CD4-positive, alpha-beta T cell treated with Interleukin-15 for 1 hour (primary cell): ENCODE data around the gene GREB1.
"Not testable (repeated sequence)": the region's sequence is repeated elsewhere in the genome, so short reads cannot be mapped to it uniquely, and the experiment has no call there.

Source experiments
- DNase-seq: peaks from one replicate; pipeline ENCODE4 v3.0.0-alpha.2; 2020

Gene GREB1

DNA sequence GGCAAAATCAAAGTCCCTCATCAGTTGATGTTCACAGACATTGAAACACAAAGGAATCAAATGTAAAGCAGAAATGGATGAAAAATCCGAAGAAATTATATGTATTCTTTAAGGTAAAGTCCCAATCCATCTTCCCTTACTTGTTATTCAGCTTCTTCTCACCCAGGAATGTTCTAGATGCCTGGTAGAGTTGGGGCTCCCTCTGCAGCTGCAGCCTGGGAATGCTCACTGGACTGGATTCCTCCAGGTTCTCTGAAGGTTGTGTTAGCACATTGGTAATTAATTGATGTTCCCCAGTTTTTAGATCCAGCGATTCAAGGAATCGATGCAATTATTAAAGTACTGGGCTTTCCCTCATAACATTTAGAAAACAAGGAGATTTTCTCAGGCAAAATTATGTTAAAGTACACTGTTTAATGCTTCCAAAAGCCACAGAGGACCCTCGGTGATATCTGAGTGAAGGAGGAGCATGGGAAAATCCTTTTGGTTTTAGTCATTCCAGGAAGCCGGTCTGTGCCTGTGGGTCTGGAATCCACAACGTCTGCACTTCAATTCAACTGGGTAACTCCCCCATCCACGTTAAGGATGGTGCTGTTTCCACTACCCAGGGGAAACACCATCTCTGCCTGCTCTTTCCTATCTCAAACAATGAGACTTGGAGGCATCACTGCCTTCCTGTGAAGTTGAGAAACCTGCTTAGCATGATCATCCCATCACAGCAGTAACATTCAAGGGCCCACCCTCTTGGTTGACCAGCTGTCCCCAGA, 114.2 kb downstream of the GREB1 start:
- no peak for DNase-seq

DNA sequence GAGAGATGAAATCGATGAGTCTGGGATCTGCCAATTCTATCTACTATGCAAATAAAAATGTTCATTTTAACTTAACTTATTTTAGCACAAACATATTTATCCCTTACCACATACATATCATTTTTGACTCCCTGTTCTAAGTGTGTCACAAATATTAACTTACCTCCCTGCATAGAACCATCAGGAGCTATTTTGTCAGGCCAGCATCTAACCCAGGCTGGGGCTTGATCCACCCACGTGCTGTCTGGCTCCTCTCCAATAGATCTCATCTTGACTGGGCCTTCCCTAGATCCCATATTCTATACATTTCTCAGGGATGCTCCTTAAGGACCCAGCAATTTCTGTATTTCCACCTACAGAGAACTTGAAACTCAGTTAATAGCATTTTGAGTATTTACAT, 115.2 kb downstream of the GREB1 start:
- DNase-seq = no peak

DNA sequence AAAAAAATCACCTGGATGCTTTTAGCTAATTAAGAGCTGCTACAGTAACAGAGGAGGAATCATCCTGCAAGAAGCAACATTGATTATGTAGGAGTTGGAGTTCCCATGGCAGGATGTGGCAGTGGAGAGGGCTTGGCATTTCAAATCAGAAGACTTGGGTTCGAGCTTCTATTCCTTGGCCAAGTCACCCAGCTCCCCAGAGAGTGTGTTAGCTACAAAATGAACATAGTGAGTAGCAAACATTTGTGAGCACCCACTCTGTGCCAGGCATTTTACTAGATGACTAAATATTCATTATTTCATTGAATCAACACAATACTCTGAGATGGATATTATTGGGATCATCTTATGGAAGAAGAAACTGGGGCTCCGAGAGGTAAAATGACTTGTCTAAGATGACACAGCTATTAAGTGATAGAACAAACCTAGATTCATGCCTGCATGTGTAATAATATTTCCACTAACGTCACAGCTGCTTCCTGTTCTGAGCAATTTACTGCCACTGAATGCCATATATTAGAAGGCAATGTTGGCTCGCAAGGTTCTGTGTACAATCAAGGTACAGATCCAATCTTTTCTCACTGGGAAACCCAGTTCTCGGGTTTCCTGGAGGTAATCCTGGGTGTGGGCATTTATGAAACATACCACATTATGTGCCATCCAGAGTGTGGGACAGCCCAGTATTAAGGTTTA, 118.2 kb downstream of the GREB1 start:
- DNase-seq = no peak

DNA sequence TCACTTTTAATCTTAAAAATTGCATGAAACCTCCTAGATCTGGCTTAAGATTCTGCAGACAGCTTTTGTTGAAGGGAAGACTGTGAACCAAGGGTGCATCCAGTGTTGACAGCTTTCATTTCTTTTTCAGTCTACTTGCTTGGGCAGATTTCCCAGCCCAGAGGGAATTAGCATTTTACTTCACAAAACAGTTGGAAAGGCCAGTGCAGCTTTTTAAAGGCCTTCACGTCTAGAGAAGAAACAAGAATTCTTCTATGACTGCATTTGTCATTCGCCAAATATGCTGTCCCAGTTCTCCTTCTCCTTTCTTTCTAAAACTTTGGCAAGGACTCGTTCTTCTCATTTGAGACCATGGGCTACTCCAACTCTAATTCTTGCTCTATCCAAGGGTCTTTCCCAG, 118.7 kb downstream of the GREB1 start:
- no peak for DNase-seq

DNA sequence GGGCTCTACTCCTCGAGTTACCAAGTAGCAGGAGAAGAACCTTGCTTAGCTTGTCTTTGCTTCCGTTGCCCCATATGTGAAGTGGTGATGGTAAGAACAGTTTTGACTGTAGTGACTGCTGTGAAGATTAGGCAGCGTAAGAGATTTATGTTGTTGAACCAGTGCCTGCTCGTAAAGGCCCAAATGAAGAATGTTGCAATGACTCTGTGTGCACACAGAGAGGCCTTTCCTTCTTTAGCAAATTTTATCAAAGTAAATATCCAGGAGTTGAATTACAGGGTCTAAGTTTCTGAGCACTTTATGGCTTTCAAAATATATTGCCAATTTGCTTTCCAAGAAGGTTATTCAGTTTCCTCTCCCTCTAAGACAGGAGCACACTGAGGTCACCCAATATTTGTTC, 121.7 kb downstream of the GREB1 start:
- no peak for DNase-seq

DNA sequence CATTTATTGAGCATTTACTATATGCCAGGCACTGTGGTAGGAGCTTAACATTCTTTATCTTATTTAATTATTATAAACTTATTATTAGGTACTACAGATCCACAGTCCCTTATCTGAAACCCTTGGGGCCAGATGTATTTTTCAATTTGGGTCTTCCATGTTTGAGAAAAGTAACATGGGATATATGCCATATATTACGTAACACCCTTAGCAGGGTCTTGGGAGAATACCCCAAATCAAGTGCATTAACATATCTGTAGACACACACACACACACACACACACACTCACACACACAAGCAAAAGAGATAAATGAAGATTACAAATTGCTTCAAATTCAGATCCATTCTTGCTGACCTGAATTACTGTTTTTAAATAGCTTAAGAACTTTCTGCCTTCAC, 122.4 kb downstream of the GREB1 start:
- DNase-seq = no peak

DNA sequence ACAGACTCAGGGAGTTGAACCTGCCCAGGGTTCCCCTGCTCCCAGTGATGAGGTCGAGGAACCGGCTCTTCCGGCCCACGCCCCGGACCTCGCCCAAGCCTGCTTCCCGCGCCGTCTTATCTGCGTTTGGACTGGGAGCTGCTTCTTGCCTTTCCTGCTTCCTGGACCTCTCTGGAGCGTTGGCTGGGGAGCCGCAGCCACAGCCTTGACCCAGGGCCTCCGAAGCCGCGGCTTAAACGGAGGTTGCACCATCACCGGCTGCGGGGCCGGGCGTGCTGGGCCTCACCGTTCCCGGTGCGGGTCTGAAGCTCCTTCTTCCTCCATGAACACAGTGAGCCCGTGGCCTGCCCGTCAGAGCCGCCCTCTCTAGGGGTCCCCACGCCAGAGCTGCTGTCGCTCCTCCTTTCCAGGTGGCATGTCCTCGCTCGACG, 122.8 kb downstream of the GREB1 start:
- no peak for DNase-seq

DNA sequence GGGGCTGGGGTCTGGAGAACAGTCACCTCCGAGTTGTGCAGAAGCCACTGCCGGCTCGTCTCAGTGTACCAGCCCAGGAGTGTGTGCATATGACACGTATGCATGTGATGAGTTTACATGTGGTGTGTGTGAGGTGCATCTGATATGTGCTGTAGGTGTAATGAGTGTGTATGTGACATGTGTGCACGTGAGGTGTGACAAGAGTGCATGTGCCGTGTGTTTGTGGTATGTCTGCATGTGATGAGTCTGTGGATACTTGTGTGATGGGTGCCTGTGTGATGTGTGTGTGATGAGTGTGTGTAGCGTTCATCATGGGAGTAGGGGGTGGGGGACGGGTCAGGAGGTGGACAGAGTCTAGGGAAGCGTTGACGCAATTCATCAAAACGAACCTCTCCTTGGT, 123.3 kb downstream of the GREB1 start:
- DNase-seq = no peak

DNA sequence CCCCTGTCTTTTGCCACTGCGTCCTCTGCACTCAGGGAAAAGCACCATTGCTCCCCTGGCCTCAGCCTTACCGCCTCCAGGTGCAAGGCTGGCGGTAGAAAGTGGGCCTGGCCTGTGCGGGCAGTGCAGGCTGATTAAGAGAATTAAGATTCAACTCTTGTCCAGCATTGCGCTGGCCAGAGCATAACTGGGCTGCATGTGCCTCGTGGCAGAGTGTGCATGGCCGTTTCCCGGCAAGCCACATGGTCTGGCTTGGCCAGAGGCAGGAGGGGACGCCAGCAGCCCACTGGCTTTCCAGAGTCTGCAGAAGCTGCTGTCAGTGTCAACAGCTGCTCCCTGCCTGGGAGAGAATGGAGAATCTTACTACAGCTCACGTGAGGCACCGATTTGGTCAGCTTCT, 123.8 kb downstream of the GREB1 start:
- DNase-seq = no peak

DNA sequence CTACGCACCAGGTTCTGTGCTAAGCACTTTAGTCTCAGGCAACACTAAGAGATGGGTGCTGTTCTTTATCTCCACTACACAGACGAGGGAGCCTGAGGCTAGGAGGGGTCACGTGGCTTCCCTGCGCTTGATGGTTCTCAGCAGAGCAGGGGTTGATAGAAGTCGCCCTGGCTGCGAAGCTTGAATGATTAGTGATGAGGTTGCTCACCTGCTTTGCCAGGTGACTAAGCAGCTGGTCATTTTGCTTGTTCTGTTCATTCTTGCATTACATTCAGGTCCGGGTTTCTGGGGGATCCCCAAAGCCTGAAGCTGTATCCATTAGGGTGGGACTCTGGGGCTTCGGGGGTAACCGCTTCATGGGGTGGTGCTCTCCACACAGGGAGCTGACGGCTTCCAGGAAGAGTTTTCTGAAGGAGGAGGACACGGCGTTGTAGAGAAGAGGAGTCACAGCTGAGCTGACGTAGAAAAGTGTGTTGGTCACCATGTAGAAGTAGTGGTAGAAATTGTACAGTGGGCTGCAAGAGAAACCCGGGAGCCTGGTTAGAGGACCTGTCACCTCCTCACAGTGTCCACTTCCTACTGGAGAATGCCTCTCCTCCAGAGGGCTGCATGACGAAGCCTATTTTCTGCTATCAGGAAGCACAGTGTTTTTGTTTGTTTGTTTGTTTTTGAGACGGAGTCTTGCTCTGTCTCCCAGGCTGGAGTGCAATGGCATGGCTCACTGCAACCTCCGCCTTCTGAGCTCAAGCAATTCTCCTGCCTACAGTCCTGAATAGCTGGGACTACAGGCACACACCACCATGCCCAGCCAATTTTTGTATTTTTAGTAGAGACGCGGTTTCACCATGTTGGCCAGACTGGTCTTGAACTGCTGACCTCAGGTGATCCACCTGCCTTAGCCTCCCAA, 124.6 kb downstream of the GREB1 start:
- DNase-seq = no peak

DNA sequence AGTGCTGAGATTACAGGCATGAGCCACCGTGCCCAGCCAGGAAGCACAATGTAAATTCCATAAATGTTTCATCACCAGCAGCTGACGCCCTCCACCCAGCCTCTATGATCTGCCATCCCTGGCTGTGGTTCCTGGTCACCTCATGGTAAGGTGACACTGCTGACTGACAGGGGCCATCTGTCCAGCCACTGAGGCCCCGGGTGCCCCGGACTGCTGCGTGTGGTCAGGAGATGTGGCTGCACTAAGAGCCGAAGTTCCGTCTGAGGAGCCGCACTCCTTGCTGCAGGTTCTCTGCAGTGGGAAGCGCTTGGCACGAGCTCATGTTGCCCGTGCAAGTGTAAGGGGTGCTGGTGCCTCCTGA, 125.2 kb downstream of the GREB1 start:
- no peak for DNase-seq

DNA sequence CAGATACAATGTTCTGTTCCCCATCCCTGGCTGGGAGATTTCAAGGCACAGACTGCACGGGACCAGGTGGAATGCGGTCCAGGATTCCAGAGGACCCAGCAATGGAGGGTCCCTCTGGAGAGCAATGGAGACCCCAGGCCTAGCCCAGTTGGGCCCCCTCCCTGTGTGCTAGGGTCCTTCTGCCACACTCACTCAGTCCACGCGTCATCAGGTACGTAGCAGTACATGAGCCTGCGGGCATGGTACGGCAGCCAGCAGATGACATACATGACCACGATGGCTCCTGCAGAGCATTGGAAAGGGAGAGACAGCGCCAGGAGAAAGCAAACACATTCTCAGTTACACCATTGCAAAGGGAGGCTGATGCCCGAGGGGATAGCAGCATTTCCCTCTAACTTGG, 126.0 kb downstream of the GREB1 start:
- DNase-seq = no peak

DNA sequence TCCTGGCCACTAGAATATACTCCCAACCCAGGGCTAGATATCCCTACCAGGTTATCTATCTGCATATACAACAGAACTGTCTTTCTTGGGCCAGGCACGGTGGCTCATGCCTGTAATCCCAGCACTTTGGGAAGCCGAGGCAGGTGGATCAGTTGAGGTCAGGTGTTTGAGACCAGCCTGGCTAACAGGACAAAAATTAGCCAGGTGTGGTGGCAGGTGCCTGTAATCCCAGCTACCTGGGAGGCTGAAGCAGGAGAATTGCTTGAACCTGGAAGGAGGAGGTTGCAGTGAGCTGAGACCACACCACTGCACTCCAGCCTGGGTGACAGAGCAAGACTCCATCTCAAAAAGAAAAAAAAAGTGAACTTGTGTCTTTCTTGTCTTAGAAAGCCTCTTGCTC, 126.6 kb downstream of the GREB1 start:
- not testable (repeated sequence) for DNase-seq

DNA sequence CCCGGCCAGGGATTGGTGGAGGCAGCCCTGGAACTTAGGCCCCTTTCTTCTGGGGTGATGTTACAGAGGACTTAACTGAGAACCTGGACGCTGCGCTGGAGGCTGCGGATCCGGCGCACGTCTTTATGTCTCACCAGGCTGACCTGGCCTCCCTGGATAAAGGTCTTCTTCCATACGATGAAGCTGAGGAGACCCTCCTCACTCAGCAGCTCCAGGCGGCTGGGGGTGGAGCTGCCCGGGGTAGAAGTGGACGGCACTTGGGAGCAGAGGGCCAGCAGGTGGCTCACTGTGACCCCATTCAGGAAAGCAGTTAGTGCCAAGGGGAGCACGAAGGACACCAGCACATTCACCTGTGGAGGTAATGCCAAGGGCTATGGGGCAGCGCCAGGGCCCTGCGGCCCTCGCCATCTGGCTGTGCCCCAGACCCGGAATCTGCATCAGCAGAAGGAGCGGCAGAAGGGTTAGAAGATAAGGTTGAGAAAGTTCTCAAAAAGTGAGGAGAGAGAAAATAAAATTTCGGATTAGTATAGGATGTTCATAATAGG, 128.1 kb downstream of the GREB1 start:
- no peak for DNase-seq

DNA sequence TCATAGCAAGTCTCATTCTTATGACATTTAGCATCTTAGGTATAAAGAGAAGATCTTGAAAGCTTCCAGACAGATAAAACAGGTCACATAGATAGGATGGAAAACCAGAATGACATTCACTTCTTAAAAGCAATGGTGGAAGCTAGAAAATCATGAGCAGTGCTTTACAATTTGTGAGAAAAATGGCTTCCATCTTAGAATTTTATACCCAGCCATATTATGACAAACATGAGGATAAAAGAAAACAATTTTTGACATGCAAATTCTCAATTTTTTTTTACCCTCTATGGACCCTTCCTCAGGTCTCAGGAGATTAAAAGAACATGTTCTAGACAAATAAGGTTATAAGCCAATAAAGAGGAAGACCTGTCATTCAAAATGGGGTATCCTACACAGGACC, 129.0 kb downstream of the GREB1 start:
- no peak for DNase-seq

DNA sequence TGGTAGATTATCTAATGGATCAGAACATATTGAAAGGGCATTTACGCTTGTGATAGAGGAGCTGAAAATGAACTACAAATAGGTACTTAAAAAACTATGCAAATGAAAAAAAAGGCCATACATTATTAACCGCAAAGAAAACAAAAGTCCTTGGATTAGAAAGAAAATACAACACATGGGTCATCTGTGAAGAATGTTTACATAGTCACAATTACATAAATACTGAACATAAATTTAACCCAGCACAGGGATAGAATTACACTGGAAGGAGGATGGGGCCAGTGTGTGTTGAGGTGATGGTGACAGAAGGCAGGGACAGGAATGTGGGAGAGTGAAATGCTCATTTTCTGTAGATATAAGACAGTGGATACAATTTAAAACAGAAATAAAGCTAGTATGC, 129.6 kb downstream of the GREB1 start:
- DNase-seq = no peak

DNA sequence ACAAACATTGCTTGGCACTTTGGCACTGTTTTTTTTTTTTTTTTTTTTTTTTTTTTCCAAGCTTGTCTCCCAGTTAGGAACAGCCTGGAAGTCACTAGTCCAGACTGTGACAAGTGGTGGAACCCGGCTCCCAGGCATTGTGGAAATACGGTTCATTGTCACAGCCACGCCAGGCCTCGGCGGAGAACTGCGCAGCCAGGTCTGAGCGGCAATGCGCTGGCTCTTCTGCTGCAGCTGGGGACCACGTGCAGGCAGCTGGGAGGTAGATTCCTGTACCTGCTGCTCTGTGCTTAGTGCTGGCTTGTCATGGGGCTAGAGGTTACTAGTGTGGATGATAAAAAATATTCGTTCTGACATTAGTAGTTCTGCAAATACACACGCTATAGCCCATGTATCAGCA, 131.2 kb downstream of the GREB1 start:
- no peak for DNase-seq

DNA sequence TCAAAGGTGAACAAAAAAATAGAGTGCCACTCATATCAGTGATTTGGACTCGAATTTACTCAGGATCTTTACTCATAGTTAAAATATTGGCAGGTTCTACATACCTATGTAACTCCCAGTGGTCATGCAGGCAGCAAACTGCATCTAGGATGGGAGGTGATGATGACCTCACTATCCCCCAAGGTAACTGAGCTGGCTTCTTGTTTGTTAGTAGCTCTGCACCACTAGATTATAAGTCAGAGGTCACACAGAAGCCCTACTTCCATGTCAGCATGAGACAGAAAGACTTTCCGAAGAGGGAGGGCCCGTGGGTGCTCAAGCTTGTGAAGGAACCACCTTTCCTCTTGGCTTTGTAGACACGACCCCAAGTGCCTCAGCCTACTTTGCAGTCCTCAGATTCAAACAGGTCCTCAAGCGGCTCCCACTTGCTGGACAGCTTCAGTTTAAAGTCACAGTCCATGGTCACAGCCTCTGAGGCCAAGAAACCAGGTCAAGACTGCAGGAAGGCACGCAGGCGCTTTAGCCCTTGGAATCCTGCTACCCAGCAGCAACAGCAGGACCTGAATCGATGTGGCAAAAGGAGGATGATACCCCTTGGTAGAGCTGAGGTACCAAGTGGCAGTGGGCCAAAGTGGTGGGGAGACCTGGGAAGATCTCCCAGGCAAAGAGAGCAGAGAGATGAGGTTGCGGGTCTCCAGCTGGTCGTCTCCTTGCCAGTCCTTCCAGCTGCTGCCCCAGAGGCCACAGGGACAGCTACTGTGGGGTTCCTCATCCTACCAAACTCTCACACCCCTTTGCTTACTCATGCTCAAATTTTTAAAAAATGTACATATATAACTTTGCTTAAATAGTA, 131.9 kb downstream of the GREB1 start:
- no peak for DNase-seq

DNA sequence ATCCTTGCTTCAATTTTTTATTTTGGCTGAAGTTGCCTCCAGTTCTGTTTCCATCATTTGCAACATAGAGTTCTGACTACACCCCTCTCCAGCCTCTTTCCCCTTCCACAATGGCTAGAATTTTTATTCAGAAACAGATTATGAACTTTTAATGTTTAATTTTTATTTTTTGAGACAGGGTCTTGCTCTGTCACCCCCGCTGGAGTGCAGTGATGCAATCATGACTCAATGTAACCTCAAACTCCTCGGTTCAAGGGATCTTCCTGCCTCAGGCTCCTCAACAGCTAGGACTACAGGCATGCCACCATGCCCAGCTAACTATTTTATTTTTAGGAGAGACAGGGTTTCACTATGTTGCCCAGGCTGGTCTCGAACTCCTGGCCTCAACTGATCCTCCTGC, 133.3 kb downstream of the GREB1 start:
- DNase-seq = no peak

DNA sequence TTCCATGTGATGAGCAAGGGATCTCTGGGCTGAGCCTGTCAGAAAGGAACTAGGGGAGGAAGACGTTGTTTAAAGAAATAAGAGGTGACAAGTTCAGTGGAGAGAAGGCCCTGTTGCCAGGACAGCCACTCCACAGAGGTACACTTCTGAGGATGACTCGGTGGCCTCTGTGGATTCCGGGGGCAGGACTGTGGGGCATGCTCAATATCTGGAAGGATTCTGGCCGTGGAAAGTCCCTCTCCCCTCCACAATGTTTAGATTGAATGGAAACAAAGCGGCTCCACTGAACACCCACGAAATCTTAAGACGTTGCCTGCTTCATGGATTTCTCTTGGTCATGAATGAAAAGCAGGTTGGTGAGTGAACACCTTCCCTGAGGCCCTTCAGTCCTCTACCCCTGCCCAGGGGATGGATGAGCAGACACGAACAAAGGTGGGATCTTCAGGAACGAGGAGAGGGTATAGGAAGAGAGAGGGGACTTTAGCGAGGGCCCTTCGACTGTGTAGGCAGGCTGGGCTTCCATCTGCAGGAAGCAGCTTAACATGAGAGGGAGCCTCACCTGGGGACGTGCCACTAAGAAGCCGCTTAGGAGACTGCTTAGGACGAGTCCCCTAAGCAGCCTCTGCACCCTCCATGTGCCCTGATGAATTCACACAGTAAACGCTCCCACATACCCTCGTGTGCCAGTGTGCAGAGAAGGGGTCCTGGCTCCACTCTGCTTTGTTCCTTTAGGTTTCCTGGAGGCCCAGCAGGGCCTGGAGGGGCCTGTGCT, 134.2 kb downstream of the GREB1 start:
- DNase-seq = no peak

DNA sequence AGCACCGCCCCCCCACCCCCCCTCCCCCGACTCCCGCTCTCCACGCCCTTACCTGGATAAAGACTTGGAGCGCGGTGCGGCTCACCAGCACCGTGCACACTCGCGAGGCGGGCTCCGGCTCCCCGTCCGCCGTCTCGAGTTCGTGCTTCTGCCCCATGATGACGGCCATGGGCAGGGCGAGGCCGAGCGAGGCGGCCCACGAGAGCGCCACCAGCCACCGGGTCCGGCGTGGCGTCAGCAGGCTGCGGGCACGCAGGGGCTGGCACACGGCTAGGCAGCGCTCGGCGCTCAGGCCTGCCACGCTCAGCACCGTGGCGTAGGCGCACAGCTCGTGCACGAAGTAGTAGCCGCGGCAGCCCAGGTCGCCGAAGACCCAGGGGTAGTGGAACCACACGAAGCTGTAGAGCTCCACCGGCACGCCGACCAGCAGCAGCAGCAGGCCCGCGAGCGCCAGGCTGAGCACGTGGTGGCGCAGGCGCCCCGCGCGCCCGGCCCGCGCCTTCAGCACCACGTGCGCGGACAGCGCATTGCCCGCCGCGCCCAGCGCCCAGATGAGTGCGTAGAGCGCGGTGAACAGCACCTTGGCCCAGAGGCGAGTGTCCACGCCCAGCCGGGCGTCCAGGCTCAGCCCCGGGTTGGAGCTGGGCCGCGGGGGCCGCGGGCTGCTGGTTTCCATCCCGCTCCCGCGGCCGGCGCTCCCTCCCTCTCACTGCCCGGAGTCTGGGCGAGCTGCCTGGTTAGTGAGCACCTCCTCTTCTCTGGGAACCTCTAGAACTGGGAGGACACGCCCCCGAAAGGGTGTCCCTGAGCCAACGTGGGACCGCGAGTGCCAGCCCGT, 135.8 kb downstream of the GREB1 start, which contains the start of gene NTSR2:
NTSR2 (minus strand) TSS at position 742 of the 838 bp plus-strand sequence; CDS start at position 676, 66 bp downstream.
- no peak for DNase-seq
